HepG2 (cell line): ENCODE results near the gene SLC35F1. TPM values are rescaled to one million over a fixed set of nuclear protein-coding genes. Genes with fewer than 3 reads are reported as not detected.

ENCODE experiments used
- ATAC-seq: fragments of 200-7000 bp; cut with Tn5 transposase; 3 replicates; pipeline ENCODE4 v1.9.1; 2020; ENCODE audit warnings: mild to moderate bottlenecking, moderate library complexity
- BruUV-seq: library from RNA; stranded (reverse); fragments of 400-500 nt; replicated peaks from 2 replicates; lab custom pipeline; 2021; lab: Mats Ljungman, UMichigan
- CTCF ChIA-PET: fragments of 300-600 bp; formaldehyde crosslinking; extraction: SDS; loops from one replicate; lab custom pipeline; 2021; ENCODE audit warnings: low total read pairs, inconsistent platforms, low intra/inter-chr PET ratio; lab: Yijun Ruan, JAX
- POLR2A ChIA-PET: fragments of 350-600 bp; sonication (Branson Sonifier 250); formaldehyde crosslinking; loops from one replicate; lab custom pipeline; 2020; ENCODE audit warnings: antibody characterized with exemption, inconsistent platforms; lab: Yijun Ruan, JAX
- DNase-seq: peaks from one replicate; pipeline ENCODE4 v3.0.0-alpha.2; 2015; ENCODE audit warnings: low spot score
- FAIRE-seq: peaks from 3 replicates; lab custom pipeline; 2011; peaks lifted over from hg19 to GRCh38; lab: Jason Lieb, UNC
- H2AFZ ChIP-seq: one replicate; pipeline ENCODE4 v1.6.1; 2011; ENCODE audit warnings: low read length, inconsistent platforms
- H3K27ac ChIP-seq: fragments of 300-600 bp; 3 replicates; pipeline ENCODE4 v1.8.0; 2011; ENCODE audit warnings: mixed run types, mild to moderate bottlenecking, mixed read lengths, low read length, inconsistent platforms; ENCODE audit not compliant: insufficient read depth; ENCODE audit errors: extremely low read length
- H3K27me3 ChIP-seq, 2 experiments: fragments of 200-600 bp in 1 of 2; 2 replicates in 1 of 2; 3 replicates in 1 of 2; pipeline versions ENCODE4 v1.6.0 to v1.8.0; 2011; ENCODE audit warnings: low read length in 2 of 2, mild to moderate bottlenecking in 2 of 2, moderate library complexity in 2 of 2, inconsistent platforms in 1 of 2; ENCODE audit not compliant: insufficient read depth in 2 of 2, control insufficient read depth in 1 of 2
- H3K36me3 ChIP-seq, 2 experiments: fragments of 200-600 bp in 1 of 2; replicated peaks in 1 of 2; 2 replicates in 1 of 2; 3 replicates in 1 of 2; pipeline versions ENCODE4 v1.5.1 to v1.8.0; 2011; ENCODE audit warnings: low read length in 2 of 2, inconsistent platforms in 1 of 2; ENCODE audit not compliant: insufficient read depth in 2 of 2, control insufficient read depth in 1 of 2
- H3K4me1 ChIP-seq: 2 replicates; pipeline ENCODE4 v1.5.1; 2012; ENCODE audit warnings: low read length, inconsistent platforms; ENCODE audit not compliant: insufficient read depth
- H3K4me2 ChIP-seq: 2 replicates; pipeline ENCODE4 v1.6.0; 2011; ENCODE audit warnings: low read depth, low read length, inconsistent platforms
- H3K4me3 ChIP-seq, 3 experiments: fragments of 200-600 bp in 1 of 3; sonication (generic), shearing (Covaris generic) in 1 of 3; replicated peaks in 1 of 3; 2 replicates each; pipeline ENCODE4 v1.5.1; 2011 to 2016; ENCODE audit warnings: low read length in 3 of 3, inconsistent platforms in 2 of 3, low read depth in 2 of 3, mild to moderate bottlenecking in 2 of 3, control low read depth in 1 of 3, mixed read lengths in 1 of 3; ENCODE audit not compliant: insufficient read depth in 1 of 3
- H3K79me2 ChIP-seq: one replicate; pipeline ENCODE4 v1.6.1; 2011; ENCODE audit warnings: low read length, inconsistent platforms; ENCODE audit not compliant: insufficient read depth
- H3K9ac ChIP-seq: 2 replicates; pipeline ENCODE4 v1.6.0; 2011; ENCODE audit warnings: mild to moderate bottlenecking, low read depth, low read length, inconsistent platforms; ENCODE audit not compliant: insufficient read depth
- H3K9me3 ChIP-seq: 2 replicates; pipeline ENCODE4 v1.5.1; 2012; ENCODE audit warnings: mild to moderate bottlenecking, low read length
- H4K20me1 ChIP-seq: 2 replicates; pipeline ENCODE4 v1.6.0; 2011; ENCODE audit warnings: inconsistent platforms, mild to moderate bottlenecking, low read length, moderate library complexity; ENCODE audit not compliant: insufficient read depth
- CBX2 ChIP-seq, 2 experiments: fragments of 200-600 bp in 1 of 2; sonication (generic); formaldehyde crosslinking in 1 of 2; IDR thresholded peaks; 2 replicates each; pipeline versions ENCODE4 v1.7.0 to v1.8.1; 2018 to 2022; ENCODE audit warnings: low read depth in 2 of 2, low read length in 1 of 2, mild to moderate bottlenecking in 1 of 2, missing genetic modification reagents in 1 of 2
- EHMT2 ChIP-seq: fragments of 200-600 bp; sonication (generic); IDR thresholded peaks from 2 replicates; pipeline ENCODE4 v1.7.0; 2017; ENCODE audit warnings: antibody characterized with exemption, low read depth, low read length, borderline replicate concordance
- MIER2 ChIP-seq: IDR thresholded peaks from 2 replicates; pipeline ENCODE4 v1.6.1; 2016; ENCODE audit warnings: missing biosample characterization, missing genetic modification reagents
- NFKB2 ChIP-seq: sonication (generic); formaldehyde crosslinking; IDR thresholded peaks from 2 replicates; pipeline ENCODE4 v1.4.0; 2020; ENCODE audit warnings: missing genetic modification reagents, borderline replicate concordance
- SCMH1 ChIP-seq: sonication (generic); formaldehyde crosslinking; IDR thresholded peaks from 2 replicates; pipeline ENCODE4 v1.9.0; 2021; ENCODE audit warnings: missing genetic modification reagents, mild to moderate bottlenecking, borderline replicate concordance
- XBP1 ChIP-seq: sonication (generic); formaldehyde crosslinking; IDR thresholded peaks from 2 replicates; pipeline ENCODE4 v1.5.0; 2020; ENCODE audit warnings: missing genetic modification reagents
- YEATS2 ChIP-seq: sonication (generic); formaldehyde crosslinking; IDR thresholded peaks from 2 replicates; pipeline ENCODE4 v1.4.0; 2020; ENCODE audit warnings: missing genetic modification reagents, borderline replicate concordance
- ZNF615 ChIP-seq: sonication (generic); formaldehyde crosslinking; IDR thresholded peaks from 2 replicates; pipeline ENCODE4 v1.5.0; 2020; ENCODE audit warnings: mild to moderate bottlenecking, missing genetic modification reagents, borderline replicate concordance
- ZSCAN21 ChIP-seq: sonication (generic); formaldehyde crosslinking; IDR thresholded peaks from 2 replicates; pipeline ENCODE4 v1.8.0; 2022; ENCODE audit warnings: mild to moderate bottlenecking, missing genetic modification reagents, moderate library complexity, borderline replicate concordance
- WGBS: methylation state at CpG from one replicate; pipeline ENCODE4 v1.1.6; 2017; ENCODE audit warnings: low lambda C conversion rate; 5-methylcytosine and 5-hydroxymethylcytosine counted together
- in situ Hi-C: cut with HindIII; loops from 2 replicates; pipeline ENCODE4 v1.10.0; 2017; ENCODE audit warnings: low pct_unique_long_range_greater_than_20kb; ENCODE audit not compliant: extremely low pct_ligation_motif_present
- intact Hi-C: fragments of 100-400 bp; cut with micrococcal nuclease; formaldehyde crosslinking; loops from one replicate; pipeline ENCODE4 v1.10.0; 2022; ENCODE audit not compliant: unreplicated experiment
- polyA plus RNA-seq, 8 experiments: library from polyadenylated mRNA; depleted of rRNA in 3 of 8; stranded (reverse) in 7 of 8; unstranded in 1 of 8; fragments of >200 nt; fragmentation: Illumina TruSeq in 4 of 8; extraction: Trizol in 4 of 8; gene quantifications; 2 replicates each; pipeline versions ENCODE4 v1.2.1 to v1.2.3, GENCODE V29; 2011 to 2016; ENCODE audit warnings: low read depth in 4 of 8, missing spikeins in 1 of 8, mixed read lengths in 1 of 8; ENCODE audit not compliant: insufficient read depth in 1 of 8
- total RNA-seq, 5 experiments: library from RNA; depleted of rRNA; stranded (reverse); fragments of >200 nt; fragmentation: Illumina TruSeq; extraction: Trizol; gene quantifications; 2 replicates each; pipeline ENCODE4 v1.2.3, GENCODE V29; 2016; ENCODE audit warnings: low read depth in 1 of 5
- TF ChIP-seq, protein P1 (sequence below): sonication (generic); formaldehyde crosslinking; IDR thresholded peaks from 2 replicates; pipeline ENCODE4 v1.5.1; 2020; ENCODE audit warnings: mild to moderate bottlenecking, missing genetic modification reagents, moderate library complexity
- TF ChIP-seq, protein P2 (sequence below), 2 experiments: IDR thresholded peaks; 2 replicates each; pipeline ENCODE4 v1.6.1; 2011 to 2012; ENCODE audit warnings: low read length in 2 of 2, borderline replicate concordance in 1 of 2, low read depth in 1 of 2, mild to moderate bottlenecking in 1 of 2, moderate library complexity in 1 of 2
- TF ChIP-seq, protein P3 (sequence below): sonication (generic); formaldehyde crosslinking; IDR thresholded peaks from 2 replicates; pipeline ENCODE4 v1.8.0; 2022; ENCODE audit warnings: mild to moderate bottlenecking, missing genetic modification reagents, borderline replicate concordance

SLC35F1 gene
- total and polyA plus RNA-seq, 2 of the 13 experiments (the other 11 are each of a cell fraction or from before 2014, with no cell fraction given), result 0.01 TPM; not detected in 1

DNA sequence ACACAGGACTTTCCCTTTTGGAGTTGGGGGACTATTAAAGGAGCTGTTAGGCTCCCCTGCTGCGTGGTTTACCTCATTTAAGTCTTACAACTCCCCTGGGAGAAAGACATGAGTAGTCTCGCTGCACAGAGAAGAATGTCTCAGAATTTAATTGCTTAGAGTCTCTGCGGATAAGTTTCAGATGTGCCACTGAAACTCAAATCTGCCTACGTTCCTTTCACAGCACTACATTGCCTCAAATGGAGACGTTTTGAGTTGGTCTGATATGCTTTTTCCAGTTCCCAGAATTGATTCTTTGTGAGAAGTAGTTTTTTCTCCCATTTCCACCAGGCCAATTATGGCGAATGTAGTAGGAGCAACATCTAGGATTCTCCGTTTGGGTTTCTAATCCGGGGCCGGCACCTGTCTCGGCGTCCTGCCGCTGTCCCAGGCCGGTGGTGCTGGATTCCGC lies 532 bp upstream of the SLC35F1 start:
- 18% methylated on average over 12 of the region's 14 CpGs for WGBS
- TF ChIP-seq, protein P1, sequence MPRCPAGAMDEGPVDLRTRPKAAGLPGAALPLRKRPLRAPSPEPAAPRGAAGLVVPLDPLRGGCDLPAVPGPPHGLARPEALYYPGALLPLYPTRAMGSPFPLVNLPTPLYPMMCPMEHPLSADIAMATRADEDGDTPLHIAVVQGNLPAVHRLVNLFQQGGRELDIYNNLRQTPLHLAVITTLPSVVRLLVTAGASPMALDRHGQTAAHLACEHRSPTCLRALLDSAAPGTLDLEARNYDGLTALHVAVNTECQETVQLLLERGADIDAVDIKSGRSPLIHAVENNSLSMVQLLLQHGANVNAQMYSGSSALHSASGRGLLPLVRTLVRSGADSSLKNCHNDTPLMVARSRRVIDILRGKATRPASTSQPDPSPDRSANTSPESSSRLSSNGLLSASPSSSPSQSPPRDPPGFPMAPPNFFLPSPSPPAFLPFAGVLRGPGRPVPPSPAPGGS (CRISPR knock-in tag), result no peak
- TF ChIP-seq EHMT2 (peak; percentile 79; the same call in 1 of the 2 replicates), MIER2 (CRISPR knock-in tag) (peak; percentile 92), XBP1 (CRISPR knock-in tag) (no peak), ZNF615 (CRISPR knock-in tag) (0 out of 2 replicates have a peak, but pooled peaks have one; percentile 41), YEATS2 (peak; percentile 20; the same call in 1 of the 2 replicates), CBX2 (IDR thresholded peaks at IDR 0.05; ENCODE audit: low read depth, low read length) (0 out of 2 replicates have a peak, but pooled peaks have one; percentile 62), CBX2 (CRISPR knock-in tag; IDR thresholded peaks at IDR 0.05; ENCODE audit: low read depth) (no peak), ZSCAN21 (CRISPR knock-in tag) (no peak), NFKB2 (CRISPR knock-in tag) (peak; percentile 48; the same call in 1 of the 2 replicates), SCMH1 (CRISPR knock-in tag) (no peak)
- TF ChIP-seq, protein P2, sequence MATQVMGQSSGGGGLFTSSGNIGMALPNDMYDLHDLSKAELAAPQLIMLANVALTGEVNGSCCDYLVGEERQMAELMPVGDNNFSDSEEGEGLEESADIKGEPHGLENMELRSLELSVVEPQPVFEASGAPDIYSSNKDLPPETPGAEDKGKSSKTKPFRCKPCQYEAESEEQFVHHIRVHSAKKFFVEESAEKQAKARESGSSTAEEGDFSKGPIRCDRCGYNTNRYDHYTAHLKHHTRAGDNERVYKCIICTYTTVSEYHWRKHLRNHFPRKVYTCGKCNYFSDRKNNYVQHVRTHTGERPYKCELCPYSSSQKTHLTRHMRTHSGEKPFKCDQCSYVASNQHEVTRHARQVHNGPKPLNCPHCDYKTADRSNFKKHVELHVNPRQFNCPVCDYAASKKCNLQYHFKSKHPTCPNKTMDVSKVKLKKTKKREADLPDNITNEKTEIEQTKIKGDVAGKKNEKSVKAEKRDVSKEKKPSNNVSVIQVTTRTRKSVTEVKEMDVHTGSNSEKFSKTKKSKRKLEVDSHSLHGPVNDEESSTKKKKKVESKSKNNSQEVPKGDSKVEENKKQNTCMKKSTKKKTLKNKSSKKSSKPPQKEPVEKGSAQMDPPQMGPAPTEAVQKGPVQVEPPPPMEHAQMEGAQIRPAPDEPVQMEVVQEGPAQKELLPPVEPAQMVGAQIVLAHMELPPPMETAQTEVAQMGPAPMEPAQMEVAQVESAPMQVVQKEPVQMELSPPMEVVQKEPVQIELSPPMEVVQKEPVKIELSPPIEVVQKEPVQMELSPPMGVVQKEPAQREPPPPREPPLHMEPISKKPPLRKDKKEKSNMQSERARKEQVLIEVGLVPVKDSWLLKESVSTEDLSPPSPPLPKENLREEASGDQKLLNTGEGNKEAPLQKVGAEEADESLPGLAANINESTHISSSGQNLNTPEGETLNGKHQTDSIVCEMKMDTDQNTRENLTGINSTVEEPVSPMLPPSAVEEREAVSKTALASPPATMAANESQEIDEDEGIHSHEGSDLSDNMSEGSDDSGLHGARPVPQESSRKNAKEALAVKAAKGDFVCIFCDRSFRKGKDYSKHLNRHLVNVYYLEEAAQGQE (IDR thresholded peaks at IDR 0.05; ENCODE audit: borderline replicate concordance in 1 of 2, low read depth in 1 of 2, low read length in 2 of 2), result peak; percentile 69 to 94
- TF ChIP-seq, protein P3, sequence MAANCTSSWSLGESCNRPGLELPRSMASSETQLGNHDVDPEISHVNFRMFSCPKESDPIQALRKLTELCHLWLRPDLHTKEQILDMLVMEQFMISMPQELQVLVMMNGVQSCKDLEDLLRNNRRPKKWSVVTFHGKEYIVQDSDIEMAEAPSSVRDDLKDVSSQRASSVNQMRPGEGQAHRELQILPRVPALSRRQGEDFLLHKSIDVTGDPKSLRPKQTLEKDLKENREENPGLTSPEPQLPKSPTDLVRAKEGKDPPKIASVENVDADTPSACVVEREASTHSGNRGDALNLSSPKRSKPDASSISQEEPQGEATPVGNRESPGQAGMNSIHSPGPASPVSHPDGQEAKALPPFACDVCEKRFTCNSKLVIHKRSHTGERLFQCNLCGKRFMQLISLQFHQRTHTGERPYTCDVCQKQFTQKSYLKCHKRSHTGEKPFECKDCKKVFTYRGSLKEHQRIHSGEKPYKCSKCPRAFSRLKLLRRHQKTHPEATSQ (CRISPR knock-in tag), result no peak
- no peaks in the 10 kb centered on the region for H3K9me3 ChIP-seq
- ChIA-PET POLR2A (no interaction called here), CTCF (interaction anchor here (1.4 kb wide), 1 partner anchor 561 kb away, joined by 5 read pairs; no protein-coding TSS in a partner anchor)
- H3K4me1 ChIP-seq, result peaks cover 6% of the 10 kb centered on the region
- no peak overlapping the region for H3K9ac ChIP-seq
- H3K79me2 ChIP-seq, result no peaks in the 10 kb centered on the region
- H3K27me3 ChIP-seq, result peaks cover 6 to 35% of the 10 kb centered on the region in 2 experiments; a peak in 4 of 5 replicates
- H4K20me1 ChIP-seq, result no peaks in the 10 kb centered on the region
- peak overlapping the region; percentile 52 to 78 (median 68) for H3K4me3 ChIP-seq
- H3K36me3 ChIP-seq, result no peaks in the 10 kb centered on the region
- peak overlapping the region; percentile 88 for H3K4me2 ChIP-seq
- no peak overlapping the region for H2AFZ ChIP-seq
- intact Hi-C loops (loop anchor here (1.0 kb wide), 1 partner anchor 46 kb away; no protein-coding TSS in a partner anchor), in situ Hi-C loops (no loop called here)
- H3K27ac ChIP-seq, result no peak overlapping the region
- DNase-seq (no peak), FAIRE-seq (no peak), ATAC-seq (no peak; the same call in 2 of the 3 replicates)
- BruUV-seq, result no TSS peak
